H1 (cell line): ENCODE measurements around the gene GAS7. TPM values are rescaled to one million over a fixed set of nuclear protein-coding genes. Genes with fewer than 3 reads are reported as not detected.

Source experiments
- CTCF ChIA-PET: fragments of 300-600 bp; sonication (Branson Sonifier 250); formaldehyde crosslinking; loops from one replicate; lab custom pipeline; 2021; ENCODE audit not compliant: partially characterized antibody; lab: Charles Lee
- POLR2A ChIA-PET: fragments of 300-600 bp; sonication (Branson Sonifier 250); formaldehyde crosslinking; loops from one replicate; lab custom pipeline; 2021; ENCODE audit warnings: inconsistent platforms; ENCODE audit not compliant: partially characterized antibody; lab: Charles Lee
- DNase-seq, 2 experiments: peaks; one replicate each; pipeline versions ENCODE4 v3.0.0 to v3.0.0-alpha.2; 2010 to 2022; ENCODE audit warnings: low spot score in 2 of 2, low read depth in 1 of 2, mixed read lengths in 1 of 2
- FAIRE-seq: peaks from 2 replicates; lab custom pipeline; 2011; peaks lifted over from hg19 to GRCh38; lab: Jason Lieb, UNC
- H2AFZ ChIP-seq: 2 replicates; pipeline ENCODE4 v1.8.1; 2012; ENCODE audit warnings: low read length, inconsistent platforms
- H2AK5ac ChIP-seq: 2 replicates; pipeline ENCODE4 v1.6.1; 2013; ENCODE audit warnings: low read depth, low read length
- H2BK120ac ChIP-seq: replicated peaks from 2 replicates; pipeline ENCODE3; 2013; ENCODE audit warnings: low read depth, low read length, inconsistent platforms
- H2BK12ac ChIP-seq: 2 replicates; pipeline ENCODE4 v1.6.1; 2013; ENCODE audit warnings: low read depth, low read length
- H2BK15ac ChIP-seq: 2 replicates; pipeline ENCODE4 v1.6.1; 2013; ENCODE audit warnings: low read length
- H2BK20ac ChIP-seq: 2 replicates; pipeline ENCODE4 v1.6.1; 2013; ENCODE audit warnings: low read length
- H2BK5ac ChIP-seq: 2 replicates; pipeline ENCODE4 v1.6.1; 2013; ENCODE audit warnings: low read depth, low read length
- H3K14ac ChIP-seq: 2 replicates; pipeline ENCODE4 v1.6.1; 2013; ENCODE audit warnings: inconsistent platforms; ENCODE audit not compliant: insufficient read length
- H3K18ac ChIP-seq: 2 replicates; pipeline ENCODE4 v1.6.1; 2013; ENCODE audit warnings: low read length; ENCODE audit errors: extremely low read depth
- H3K23ac ChIP-seq: 2 replicates; pipeline ENCODE4 v1.6.1; 2013; ENCODE audit warnings: inconsistent platforms; ENCODE audit not compliant: insufficient read length
- H3K23me2 ChIP-seq: 2 replicates; pipeline ENCODE4 v1.6.1; 2013; ENCODE audit warnings: low read depth, low read length
- H3K27ac ChIP-seq: 2 replicates; pipeline ENCODE4 v1.6.1; 2011; ENCODE audit warnings: low read depth, low read length, inconsistent platforms
- H3K27me3 ChIP-seq, 4 experiments: replicated peaks in 1 of 4; 1 replicate in 1 of 4; 2 replicates in 3 of 4; pipeline versions ENCODE4 v1.6.1 to v1.8.1; 2011 to 2013; ENCODE audit warnings: low read length in 3 of 4, mild to moderate bottlenecking in 3 of 4, inconsistent platforms in 2 of 4, mixed read lengths in 2 of 4, moderate library complexity in 1 of 4; ENCODE audit not compliant: control insufficient read depth in 3 of 4, insufficient read depth in 3 of 4; ENCODE audit errors: extremely low read depth in 1 of 4
- H3K36me3 ChIP-seq, 4 experiments: 2 replicates each; pipeline versions ENCODE4 v1.6.1 to v1.8.1; 2011 to 2013; ENCODE audit warnings: mild to moderate bottlenecking in 4 of 4, low read length in 3 of 4, moderate library complexity in 2 of 4, control low read depth in 1 of 4, inconsistent platforms in 1 of 4; ENCODE audit not compliant: insufficient read depth in 4 of 4, control insufficient read depth in 2 of 4
- H3K4ac ChIP-seq: replicated peaks from 2 replicates; pipeline ENCODE3; 2013; ENCODE audit warnings: low read length, low read depth, mixed read lengths, inconsistent platforms; ENCODE audit not compliant: insufficient read length
- H3K4me1 ChIP-seq, 4 experiments: replicated peaks in 1 of 4; 1 replicate in 1 of 4; 2 replicates in 3 of 4; pipeline versions ENCODE4 v1.6.1 to v1.8.1; 2011 to 2013; ENCODE audit warnings: low read length in 3 of 4, inconsistent platforms in 2 of 4, mixed read lengths in 1 of 4; ENCODE audit not compliant: insufficient read depth in 4 of 4, control insufficient read depth in 3 of 4
- H3K4me2 ChIP-seq, 2 experiments: 2 replicates each; pipeline versions ENCODE4 v1.6.1 to v1.8.1; 2011 to 2013; ENCODE audit warnings: low read depth in 2 of 2, low read length in 2 of 2, control low read depth in 1 of 2, inconsistent platforms in 1 of 2, mild to moderate bottlenecking in 1 of 2; ENCODE audit not compliant: insufficient read depth in 1 of 2
- H3K4me3 ChIP-seq, 4 experiments: fragments of 200-600, 300-600 bp in 1 of 4; sonication (generic), shearing (Covaris generic), sonication (Bioruptor Twin) in 1 of 4; 2 replicates each; pipeline versions ENCODE4 v1.5.1 to v1.8.1; 2011 to 2016; ENCODE audit warnings: low read length in 4 of 4, low read depth in 3 of 4, control low read depth in 2 of 4, inconsistent platforms in 2 of 4, mild to moderate bottlenecking in 2 of 4, mixed read lengths in 1 of 4, moderate library complexity in 1 of 4; ENCODE audit not compliant: insufficient read depth in 2 of 4; ENCODE audit errors: extremely low read depth in 1 of 4
- H3K56ac ChIP-seq: replicated peaks from 2 replicates; pipeline ENCODE3; 2013; ENCODE audit warnings: low read depth, mild to moderate bottlenecking, mixed read lengths, low read length, inconsistent platforms; ENCODE audit not compliant: insufficient read length
- H3K79me1 ChIP-seq: 2 replicates; pipeline ENCODE4 v1.6.1; 2013; ENCODE audit warnings: low read depth, low read length, control low read depth
- H3K79me2 ChIP-seq, 2 experiments: 2 replicates each; pipeline versions ENCODE4 v1.6.1 to v1.8.1; 2012 to 2013; ENCODE audit warnings: low read length in 2 of 2, mild to moderate bottlenecking in 2 of 2, inconsistent platforms in 1 of 2; ENCODE audit not compliant: insufficient read depth in 2 of 2, control insufficient read depth in 1 of 2
- H3K9ac ChIP-seq, 4 experiments: replicated peaks in 1 of 4; 1 replicate in 1 of 4; 2 replicates in 3 of 4; pipeline versions ENCODE4 v1.6.1 to v1.8.1; 2011 to 2013; ENCODE audit warnings: low read depth in 3 of 4, low read length in 3 of 4, control low read depth in 2 of 4, mild to moderate bottlenecking in 2 of 4, moderate library complexity in 2 of 4, inconsistent platforms in 1 of 4; ENCODE audit errors: extremely low read depth in 1 of 4
- H3K9me3 ChIP-seq, 2 experiments: 2 replicates each; pipeline versions ENCODE4 v1.6.1 to v1.8.1; 2012 to 2013; ENCODE audit warnings: mild to moderate bottlenecking in 2 of 2, moderate library complexity in 2 of 2, control low read depth in 1 of 2, inconsistent platforms in 1 of 2, low read depth in 1 of 2, low read length in 1 of 2, mixed read lengths in 1 of 2; ENCODE audit not compliant: insufficient read depth in 2 of 2
- H4K20me1 ChIP-seq, 2 experiments: replicated peaks in 1 of 2; 2 replicates each; pipeline versions ENCODE3 to v1.8.1; 2011 to 2013; ENCODE audit warnings: inconsistent platforms in 2 of 2, low read length in 2 of 2, mild to moderate bottlenecking in 1 of 2; ENCODE audit not compliant: insufficient read depth in 2 of 2, control insufficient read depth in 1 of 2
- H4K5ac ChIP-seq: 2 replicates; pipeline ENCODE4 v1.6.1; 2013; ENCODE audit warnings: low read length, low read depth, mixed read lengths, inconsistent platforms; ENCODE audit not compliant: insufficient read length
- H4K8ac ChIP-seq: 2 replicates; pipeline ENCODE4 v1.8.0; 2013; ENCODE audit warnings: mild to moderate bottlenecking, moderate library complexity, low read length, inconsistent platforms; ENCODE audit not compliant: insufficient read depth; ENCODE audit errors: extremely low read depth
- H4K91ac ChIP-seq: replicated peaks from 2 replicates; pipeline ENCODE3; 2013; ENCODE audit warnings: low read length, mixed read lengths, inconsistent platforms; ENCODE audit not compliant: insufficient read length
- BACH1 ChIP-seq: IDR thresholded peaks from 2 replicates; pipeline ENCODE4 v1.6.1; 2012; ENCODE audit warnings: low read length, improper control_type of control experiment
- CBX5 ChIP-seq: fragments of 300-800, 300-1000 bp; sonication (generic); IDR thresholded peaks from 2 replicates; pipeline ENCODE4 v1.7.1; 2016; ENCODE audit warnings: antibody characterized with exemption, low read length, low read depth
- CHD2 ChIP-seq: IDR thresholded peaks from 2 replicates; pipeline ENCODE4 v1.6.1; 2012; ENCODE audit warnings: low read length, improper control_type of control experiment
- CREB1 ChIP-seq: IDR thresholded peaks from 2 replicates; pipeline ENCODE4 v1.6.1; 2012; ENCODE audit warnings: inconsistent platforms
- KDM5A ChIP-seq: fragments of 200-600 bp; IDR thresholded peaks from 2 replicates; pipeline ENCODE4 v1.7.1; 2012; ENCODE audit warnings: mild to moderate bottlenecking, low read length, inconsistent platforms, mixed read lengths
- NANOG ChIP-seq: IDR thresholded peaks from 2 replicates; pipeline ENCODE4 v1.6.1; 2011; ENCODE audit warnings: low read length, low read depth, mild to moderate bottlenecking, inconsistent platforms; ENCODE audit not compliant: insufficient read depth, poor library complexity, severe bottlenecking
- RNF2 ChIP-seq: fragments of 200-900, 300-1000 bp; sonication (generic); IDR thresholded peaks from 2 replicates; pipeline ENCODE4 v1.7.1; 2016; ENCODE audit warnings: borderline replicate concordance, low read depth, mild to moderate bottlenecking, antibody characterized with exemption, low read length; ENCODE audit not compliant: poor library complexity, severe bottlenecking; ENCODE audit errors: missing control alignments
- RXRA ChIP-seq: IDR thresholded peaks from 2 replicates; pipeline ENCODE4 v1.6.1; 2011; ENCODE audit warnings: low read depth, mild to moderate bottlenecking, low read length, moderate library complexity; ENCODE audit not compliant: insufficient read depth
- SRF ChIP-seq: IDR thresholded peaks from 2 replicates; pipeline ENCODE4 v1.6.1; 2011; ENCODE audit warnings: mild to moderate bottlenecking, low read depth, low read length, moderate library complexity
- TCF12 ChIP-seq: IDR thresholded peaks from 2 replicates; pipeline ENCODE4 v1.6.1; 2011; ENCODE audit warnings: low read depth, mild to moderate bottlenecking, low read length
- YY1 ChIP-seq: IDR thresholded peaks from 2 replicates; pipeline ENCODE4 v1.6.1; 2011; ENCODE audit warnings: low read depth, mild to moderate bottlenecking, low read length
- WGBS, 2 experiments: shearing (Covaris generic) in 1 of 2; methylation state at CpG; one replicate each; pipeline versions ENCODE4 v1.1.6 to v1.1.7; 2013 to 2015; ENCODE audit warnings: low lambda C conversion rate in 2 of 2, mixed read lengths in 2 of 2, inconsistent platforms in 1 of 2, low coverage in 1 of 2, missing lambda C conversion rate in 1 of 2; ENCODE audit not compliant: insufficient replicate concordance in 2 of 2, insufficient coverage in 1 of 2, insufficient read length in 1 of 2; ENCODE audit errors: extremely low coverage in 1 of 2, missing lambda C conversion rate in 1 of 2; 5-methylcytosine and 5-hydroxymethylcytosine counted together
- polyA plus RNA-seq, 7 experiments: library from polyadenylated mRNA; depleted of rRNA in 3 of 7; stranded (reverse) in 5 of 7; unstranded in 2 of 7; fragments of >200 nt in 5 of 7; fragments of 200-250 nt in 2 of 7; gene quantifications; 1 replicate in 5 of 7; 2 replicates in 1 of 7; 4 replicates in 1 of 7; pipeline versions ENCODE4 v1.2.1 to v1.2.3, GENCODE V29; 2011 to 2013; ENCODE audit warnings: missing spikeins in 2 of 7, mixed read lengths in 2 of 7
- total RNA-seq: library from RNA; stranded (reverse); fragmentation: NEBNext Ultra II Directional; extraction: Animal tissue kit (Norgen Biotek cat#: 25700); gene quantifications from 2 replicates; pipeline ENCODE4 v1.2.1, GENCODE V29; 2021

The GAS7 gene
- total and polyA plus RNA-seq, 2 of the 8 experiments (the other 6 are each of a cell fraction or from before 2014, with no cell fraction given): 5.0 to 14.5 TPM

DNA sequence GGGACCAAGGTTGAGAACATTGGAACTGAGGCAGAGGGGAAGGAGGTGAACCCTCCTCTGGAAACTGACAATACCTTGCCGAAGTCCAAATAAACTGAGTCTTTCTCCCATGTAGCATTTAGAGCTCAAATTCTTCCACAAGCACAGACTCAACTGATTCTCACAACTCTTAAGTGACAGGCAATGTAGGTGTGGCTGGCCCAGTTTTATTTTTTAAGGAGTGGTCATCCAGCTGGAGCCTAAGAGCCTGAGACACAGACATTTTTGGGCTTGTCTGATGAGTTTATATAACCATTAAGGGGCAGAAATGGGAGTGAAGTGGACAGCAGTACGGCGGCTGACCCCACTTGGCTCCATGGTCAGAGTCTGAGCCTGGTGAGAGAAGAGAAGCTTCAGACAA lies 304.2 kb downstream of the GAS7 start:
- CTCF ChIA-PET: interaction anchor here (9.7 kb wide), 1 partner anchor 8 kb away, joined by 101 read pairs; the partner anchor contains the start of gene RCVRN
- TF ChIP-seq CREB1 (no peak), BACH1 (no peak), RNF2 (no peak), TCF12 (no peak), SRF (no peak), CBX5 (no peak), NANOG (no peak), CHD2 (no peak), YY1 (no peak), RXRA (no peak), KDM5A (no peak)
- H3K18ac ChIP-seq: no peak overlapping the region

More for the DNA sequence above, 304.2 kb downstream of the GAS7 start:
- no peak overlapping the region for H3K4ac ChIP-seq
- DNase-seq (no peak), FAIRE-seq (no peak)
- no peaks in the 10 kb centered on the region for H3K36me3 ChIP-seq
- H3K56ac ChIP-seq: no peak overlapping the region
- no peak overlapping the region for H2AFZ ChIP-seq
- H3K4me3 ChIP-seq: no peak overlapping the region
- H2BK20ac ChIP-seq: no peak overlapping the region
- no peak overlapping the region for H2BK5ac ChIP-seq
- whole genome bisulfite sequencing, 2 experiments: 90% methylated on average over 3 of the region's 3 CpGs; no CpG with 5 or more reads in 1 of the 2 experiments
- no peak overlapping the region for H3K4me2 ChIP-seq
- no peak overlapping the region for H2BK12ac ChIP-seq
- H3K79me2 ChIP-seq: no peaks in the 10 kb centered on the region
- no peak overlapping the region for H3K9ac ChIP-seq
- no peak overlapping the region for H4K5ac ChIP-seq
- H3K27me3 ChIP-seq: no peaks in the 10 kb centered on the region
- H3K27ac ChIP-seq: no peak overlapping the region
- H4K8ac ChIP-seq: no peak overlapping the region
- H3K23ac ChIP-seq: no peak overlapping the region
- H3K4me1 ChIP-seq: 0 out of 7 replicates have a peak, but pooled peaks cover 0 to 3% (median 0%) of the 10 kb centered on the region in 4 experiments
- no peak overlapping the region for H2BK15ac ChIP-seq
- H2BK120ac ChIP-seq: no peak overlapping the region
- H3K23me2 ChIP-seq: no peaks in the 10 kb centered on the region
- H2AK5ac ChIP-seq: no peak overlapping the region
- no peak overlapping the region for H3K14ac ChIP-seq
- POLR2A ChIA-PET: no interaction called here
- no peaks in the 10 kb centered on the region for H4K20me1 ChIP-seq
- no peaks in the 10 kb centered on the region for H3K9me3 ChIP-seq
- no peak overlapping the region for H4K91ac ChIP-seq
- no peaks in the 10 kb centered on the region for H3K79me1 ChIP-seq
